ENCODE results near the gene FGF8. TPM values are rescaled to one million over a fixed set of nuclear protein-coding genes. Genes with fewer than 3 reads are reported as not detected.

Gene FGF8
- total and polyA plus RNA-seq, 2 donors (not counting 3 experiments of a cell fraction or from before 2014, with no cell fraction given): 0.44 TPM; not detected in 1

GRCh38 chr10:101721806-101722205 lies 54.1 kb downstream of the FGF8 start:
- H3K4me1 ChIP-seq (ENCODE audit: control insufficient read depth, extremely low read depth, insufficient read depth, low read length): no peaks in the 10 kb centered on the region
- TF ChIP-seq POLR2A (IDR thresholded peaks at IDR 0.05; ENCODE audit: low read depth, low read length) (no peak), CTCF (IDR thresholded peaks at IDR 0.05; ENCODE audit: extremely low read depth in 1 of 2, insufficient read depth in 1 of 2, low read depth in 1 of 2, low read length in 2 of 2) (no peak), POLR2AphosphoS5 (IDR thresholded peaks at IDR 0.05; ENCODE audit: insufficient read depth, low read depth, low read length) (no peak), EZH2 (IDR thresholded peaks at IDR 0.05; ENCODE audit: borderline replicate concordance, low read depth, low read length, severe bottlenecking) (no peak), FOS (IDR thresholded peaks at IDR 0.05; ENCODE audit: borderline replicate concordance, insufficient read depth, low read length) (no peak), JUN (IDR thresholded peaks at IDR 0.05; ENCODE audit: borderline replicate concordance, insufficient read depth, insufficient read length, low read depth) (no peak), MAX (IDR thresholded peaks at IDR 0.05; ENCODE audit: insufficient read depth, insufficient read length) (no peak), GATA2 (IDR thresholded peaks at IDR 0.05; ENCODE audit: insufficient read depth, insufficient read length, low read depth, low read length) (no peak), MYC (IDR thresholded peaks at IDR 0.05; ENCODE audit: low read depth, low read length) (no peak)
- H3K79me2 ChIP-seq (ENCODE audit: control insufficient read depth, insufficient read depth, low read length): no peaks in the 10 kb centered on the region
- no peak overlapping the region for H2AFZ ChIP-seq (ENCODE audit: low read depth, low read length)
- intact Hi-C loops (cut with micrococcal nuclease) (no loop called here), dilution Hi-C loops (cut with MboI; ENCODE audit: extremely low pct_ligation_motif_present, low sequenced_read_pairs) (no loop called here)
- no peak overlapping the region for H3K4me2 ChIP-seq (ENCODE audit: insufficient read depth, low read length)
- H3K36me3 ChIP-seq (ENCODE audit: control insufficient read depth in 2 of 2, extremely low read depth in 1 of 2, insufficient read depth in 2 of 2, low read length in 2 of 2): no peaks in the 10 kb centered on the region
- peaks cover 16 to 21% of the 10 kb centered on the region in 2 experiments for H3K27me3 ChIP-seq (ENCODE audit: control insufficient read depth in 2 of 2, insufficient read depth in 2 of 2, low read length in 2 of 2)
- H3K9ac ChIP-seq (replicated peaks; ENCODE audit: extremely low read depth, insufficient read depth, low read length): no peak overlapping the region
- H3K27ac ChIP-seq (ENCODE audit: insufficient read depth, low read depth, low read length): no peak overlapping the region
- DNase-seq (ENCODE audit: low read depth, low spot score): no peak
- CTCF ChIA-PET: interaction anchor here (0.7 to 1.8 kb wide), 4 partner anchors 9 to 424 kb away, joined by 3 to 4 read pairs (median 4); no protein-coding TSS in a partner anchor
- H3K9me3 ChIP-seq (replicated peaks; ENCODE audit: control insufficient read depth, insufficient read depth, low read length): no peaks in the 10 kb centered on the region
- BruUV-seq (replicated peaks): no TSS peak
- no peak overlapping the region for H3K4me3 ChIP-seq (replicated peaks in 1 of 3; ENCODE audit: insufficient read depth in 1 of 3, low read depth in 1 of 3, low read length in 3 of 3)
- FAIRE-seq: no peak
- no peaks in the 10 kb centered on the region for H3K9me1 ChIP-seq (replicated peaks; ENCODE audit: control insufficient read depth, extremely low read depth, insufficient read depth, low read length)
- H4K20me1 ChIP-seq (replicated peaks; ENCODE audit: control insufficient read depth, extremely low read depth, insufficient read depth, low read length): no peaks in the 10 kb centered on the region
- POLR2A ChIA-PET: no interaction called here

Measured in endothelial cell of umbilical vein (primary cell).